ENCODE measurements around the gene SPATA6L. TPM values are rescaled to one million over a fixed set of nuclear protein-coding genes. Genes with fewer than 3 reads are reported as not detected.
A peak's percentile ranks its signal among the peaks of the same experiment; 100 is the strongest.

SPATA6L gene
- total and polyA plus RNA-seq, 2 of the 13 experiments (the other 11 are each of a cell fraction or from before 2014, with no cell fraction given): 1.1 to 1.9 TPM

- TF ChIP-seq, protein P1, sequence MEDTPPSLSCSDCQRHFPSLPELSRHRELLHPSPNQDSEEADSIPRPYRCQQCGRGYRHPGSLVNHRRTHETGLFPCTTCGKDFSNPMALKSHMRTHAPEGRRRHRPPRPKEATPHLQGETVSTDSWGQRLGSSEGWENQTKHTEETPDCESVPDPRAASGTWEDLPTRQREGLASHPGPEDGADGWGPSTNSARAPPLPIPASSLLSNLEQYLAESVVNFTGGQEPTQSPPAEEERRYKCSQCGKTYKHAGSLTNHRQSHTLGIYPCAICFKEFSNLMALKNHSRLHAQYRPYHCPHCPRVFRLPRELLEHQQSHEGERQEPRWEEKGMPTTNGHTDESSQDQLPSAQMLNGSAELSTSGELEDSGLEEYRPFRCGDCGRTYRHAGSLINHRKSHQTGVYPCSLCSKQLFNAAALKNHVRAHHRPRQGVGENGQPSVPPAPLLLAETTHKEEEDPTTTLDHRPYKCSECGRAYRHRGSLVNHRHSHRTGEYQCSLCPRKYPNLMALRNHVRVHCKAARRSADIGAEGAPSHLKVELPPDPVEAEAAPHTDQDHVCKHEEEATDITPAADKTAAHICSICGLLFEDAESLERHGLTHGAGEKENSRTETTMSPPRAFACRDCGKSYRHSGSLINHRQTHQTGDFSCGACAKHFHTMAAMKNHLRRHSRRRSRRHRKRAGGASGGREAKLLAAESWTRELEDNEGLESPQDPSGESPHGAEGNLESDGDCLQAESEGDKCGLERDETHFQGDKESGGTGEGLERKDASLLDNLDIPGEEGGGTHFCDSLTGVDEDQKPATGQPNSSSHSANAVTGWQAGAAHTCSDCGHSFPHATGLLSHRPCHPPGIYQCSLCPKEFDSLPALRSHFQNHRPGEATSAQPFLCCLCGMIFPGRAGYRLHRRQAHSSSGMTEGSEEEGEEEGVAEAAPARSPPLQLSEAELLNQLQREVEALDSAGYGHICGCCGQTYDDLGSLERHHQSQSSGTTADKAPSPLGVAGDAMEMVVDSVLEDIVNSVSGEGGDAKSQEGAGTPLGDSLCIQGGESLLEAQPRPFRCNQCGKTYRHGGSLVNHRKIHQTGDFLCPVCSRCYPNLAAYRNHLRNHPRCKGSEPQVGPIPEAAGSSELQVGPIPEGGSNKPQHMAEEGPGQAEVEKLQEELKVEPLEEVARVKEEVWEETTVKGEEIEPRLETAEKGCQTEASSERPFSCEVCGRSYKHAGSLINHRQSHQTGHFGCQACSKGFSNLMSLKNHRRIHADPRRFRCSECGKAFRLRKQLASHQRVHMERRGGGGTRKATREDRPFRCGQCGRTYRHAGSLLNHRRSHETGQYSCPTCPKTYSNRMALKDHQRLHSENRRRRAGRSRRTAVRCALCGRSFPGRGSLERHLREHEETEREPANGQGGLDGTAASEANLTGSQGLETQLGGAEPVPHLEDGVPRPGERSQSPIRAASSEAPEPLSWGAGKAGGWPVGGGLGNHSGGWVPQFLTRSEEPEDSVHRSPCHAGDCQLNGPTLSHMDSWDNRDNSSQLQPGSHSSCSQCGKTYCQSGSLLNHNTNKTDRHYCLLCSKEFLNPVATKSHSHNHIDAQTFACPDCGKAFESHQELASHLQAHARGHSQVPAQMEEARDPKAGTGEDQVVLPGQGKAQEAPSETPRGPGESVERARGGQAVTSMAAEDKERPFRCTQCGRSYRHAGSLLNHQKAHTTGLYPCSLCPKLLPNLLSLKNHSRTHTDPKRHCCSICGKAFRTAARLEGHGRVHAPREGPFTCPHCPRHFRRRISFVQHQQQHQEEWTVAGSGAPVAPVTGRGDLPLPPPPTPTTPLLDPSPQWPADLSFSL (CRISPR knock-in tag; IDR thresholded peaks at IDR 0.05): no peak; the same call in none of the 2 replicates
- TF ChIP-seq HCFC1 (IDR thresholded peaks at IDR 0.05; ENCODE audit: low read depth, low read length) (no peak; the same call in 1 of the 2 replicates), BRF2 (CRISPR knock-in tag; IDR thresholded peaks at IDR 0.05) (peak; percentile 61; the same call in 1 of the 2 replicates), KMT2B (CRISPR knock-in tag; IDR thresholded peaks at IDR 0.05) (peak; percentile 28; the same call in 1 of the 2 replicates), TBL1XR1 (IDR thresholded peaks at IDR 0.05; ENCODE audit: borderline replicate concordance, low read length, partially characterized antibody) (peak; percentile 51), WIZ (CRISPR knock-in tag; IDR thresholded peaks at IDR 0.05) (no peak; the same call in 1 of the 2 replicates), AHR (CRISPR knock-in tag; IDR thresholded peaks at IDR 0.05) (no peak; the same call in none of the 2 replicates), TFDP1 (CRISPR knock-in tag; IDR thresholded peaks at IDR 0.05; ENCODE audit: borderline replicate concordance) (peak; percentile 25; the same call in 1 of the 2 replicates), HNRNPLL (IDR thresholded peaks at IDR 0.05; ENCODE audit: low read depth, low read length, poor library complexity, severe bottlenecking) (peak; percentile 72), ZNF569 (CRISPR knock-in tag; IDR thresholded peaks at IDR 0.05; ENCODE audit: borderline replicate concordance) (no peak), NFKBIZ (CRISPR knock-in tag; IDR thresholded peaks at IDR 0.05) (peak; percentile 63; the same call in 1 of the 2 replicates), ZFY (CRISPR knock-in tag; IDR thresholded peaks at IDR 0.05) (peak; percentile 86), HNF1B (CRISPR knock-in tag; IDR thresholded peaks at IDR 0.05) (peak; percentile 92), GPN1 (CRISPR knock-in tag; IDR thresholded peaks at IDR 0.05; ENCODE audit: borderline replicate concordance) (no peak)
- TF ChIP-seq, protein P2, sequence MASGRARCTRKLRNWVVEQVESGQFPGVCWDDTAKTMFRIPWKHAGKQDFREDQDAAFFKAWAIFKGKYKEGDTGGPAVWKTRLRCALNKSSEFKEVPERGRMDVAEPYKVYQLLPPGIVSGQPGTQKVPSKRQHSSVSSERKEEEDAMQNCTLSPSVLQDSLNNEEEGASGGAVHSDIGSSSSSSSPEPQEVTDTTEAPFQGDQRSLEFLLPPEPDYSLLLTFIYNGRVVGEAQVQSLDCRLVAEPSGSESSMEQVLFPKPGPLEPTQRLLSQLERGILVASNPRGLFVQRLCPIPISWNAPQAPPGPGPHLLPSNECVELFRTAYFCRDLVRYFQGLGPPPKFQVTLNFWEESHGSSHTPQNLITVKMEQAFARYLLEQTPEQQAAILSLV (CRISPR knock-in tag; IDR thresholded peaks at IDR 0.05; ENCODE audit: borderline replicate concordance): 0 out of 2 replicates have a peak, but pooled peaks have one; percentile 63
Measured at GRCh38 chr9:4662108-4662988, 3.9 kb downstream of the SPATA6L start, which contains the start of gene PLPP6 (continued).

All from HepG2 (cell line).